GM21423 (cell line): Measurements from ENCODE around the gene EFCAB11.
"Not testable (repeated sequence)": the region's sequence is repeated elsewhere in the genome, so short reads cannot be mapped to it uniquely, and the experiment has no call there.

Experiments
- ATAC-seq: cut with Tn5 transposase; IDR thresholded peaks from one replicate; pipeline ENCODE4 v1.9.1; 2021; ENCODE audit warnings: mild to moderate bottlenecking, moderate library complexity; ENCODE audit not compliant: unreplicated experiment

EFCAB11 gene

GRCh38 chr14:89874091-89874490, 80.4 kb downstream of the EFCAB11 start:
- not testable (repeated sequence) for ATAC-seq

- no peak for ATAC-seq
Observed at GRCh38 chr14:89870316-89870715, 84.2 kb downstream of the EFCAB11 start.

DNA sequence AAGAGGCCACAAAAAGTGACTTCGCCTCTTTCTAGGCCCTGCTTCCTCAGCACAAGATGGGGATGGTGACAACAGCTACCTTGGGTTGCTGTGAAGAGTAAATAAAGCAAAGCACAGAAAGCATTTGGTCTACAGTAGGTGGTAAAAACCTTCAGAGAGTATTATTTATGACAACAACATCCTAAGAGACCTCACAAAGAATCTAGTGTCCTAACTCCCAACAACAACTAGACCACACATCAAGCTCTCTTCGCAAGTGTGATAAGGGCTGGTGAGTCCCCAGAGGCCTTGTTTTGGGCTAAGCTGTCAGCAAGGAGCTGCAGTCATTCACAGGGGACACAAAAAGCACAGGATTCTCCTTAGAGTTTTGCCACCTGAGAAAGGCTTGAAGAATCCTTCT, 84.9 kb downstream of the EFCAB11 start:
- ATAC-seq = no peak

GRCh38 chr14:89866458-89866857, 88.1 kb downstream of the EFCAB11 start:
- ATAC-seq = no peak

DNA sequence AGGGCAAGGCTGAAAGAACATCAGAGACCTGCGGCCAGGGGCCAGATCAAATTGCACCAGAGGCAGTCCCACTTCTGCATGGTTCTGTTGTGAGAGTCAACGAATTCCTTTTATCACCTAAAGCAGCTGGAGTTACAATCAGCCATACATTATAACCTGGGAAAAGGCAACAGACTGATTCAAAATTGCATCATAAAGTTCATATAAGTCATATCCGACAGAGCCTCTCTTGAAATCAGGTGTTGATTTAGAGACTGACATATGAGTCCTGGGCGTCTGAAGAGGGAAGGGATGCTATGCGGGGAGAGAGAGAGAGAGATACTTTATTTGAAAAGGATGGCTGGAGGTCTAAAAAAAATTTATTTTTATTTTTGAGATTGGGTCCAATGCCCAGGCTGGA, 89.4 kb downstream of the EFCAB11 start:
- no peak for ATAC-seq

DNA sequence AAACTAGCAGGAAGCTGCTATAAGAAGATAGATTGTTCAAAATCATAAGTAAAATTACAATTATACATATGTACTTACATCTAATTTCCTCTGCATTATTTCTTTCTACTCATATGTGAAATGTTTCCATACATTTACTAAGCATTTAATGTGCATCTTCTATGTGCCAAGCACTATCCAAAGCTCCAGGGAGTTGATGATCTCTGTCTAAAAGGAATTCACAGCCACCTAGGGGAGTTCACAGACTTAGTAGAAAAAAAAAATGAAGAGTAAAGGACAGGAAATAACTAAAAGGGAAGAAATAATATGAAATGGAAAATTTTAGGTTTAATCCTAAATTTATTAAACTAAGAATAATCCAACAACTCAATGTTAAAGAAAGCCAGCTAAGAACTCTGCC, 91.7 kb downstream of the EFCAB11 start:
- no peak for ATAC-seq

DNA sequence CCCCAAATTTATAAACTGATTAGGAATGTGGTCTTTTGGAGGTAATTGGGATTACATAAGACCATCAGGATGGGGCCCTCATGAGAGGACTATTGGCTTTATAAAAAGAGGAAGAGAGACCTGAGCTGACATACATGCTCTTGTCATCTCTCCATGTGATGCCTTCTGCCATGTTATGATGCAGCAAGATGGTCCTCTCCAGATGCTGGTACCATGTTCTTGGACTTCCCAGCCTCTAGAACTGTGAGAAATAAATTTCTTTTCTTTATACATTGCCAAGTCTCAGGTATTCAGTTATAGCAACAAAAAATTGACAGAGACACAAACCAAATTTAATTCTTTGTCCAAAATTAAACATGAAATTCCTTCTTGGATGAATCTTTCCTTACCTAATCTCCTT, 92.9 kb downstream of the EFCAB11 start:
- no peak for ATAC-seq

DNA sequence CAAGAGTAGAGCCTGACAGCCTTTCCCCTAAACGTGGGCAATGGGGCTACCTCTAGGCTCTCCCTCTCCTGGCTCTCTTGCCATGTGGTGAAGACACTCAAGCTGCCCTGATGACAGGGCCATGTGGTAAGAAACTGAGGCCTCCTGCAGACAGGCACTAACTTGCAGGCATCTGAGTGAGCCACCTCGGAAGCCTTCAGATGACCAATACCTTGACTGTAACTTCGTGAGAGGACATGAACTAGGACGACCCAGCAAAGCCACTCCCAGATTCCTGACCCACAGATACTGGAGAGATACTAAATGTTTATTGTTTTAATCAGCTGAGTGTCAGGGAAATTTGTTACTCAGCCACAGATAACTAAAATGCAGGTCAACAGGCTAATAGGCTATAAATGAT, 96.4 kb downstream of the EFCAB11 start:
- no peak for ATAC-seq

DNA sequence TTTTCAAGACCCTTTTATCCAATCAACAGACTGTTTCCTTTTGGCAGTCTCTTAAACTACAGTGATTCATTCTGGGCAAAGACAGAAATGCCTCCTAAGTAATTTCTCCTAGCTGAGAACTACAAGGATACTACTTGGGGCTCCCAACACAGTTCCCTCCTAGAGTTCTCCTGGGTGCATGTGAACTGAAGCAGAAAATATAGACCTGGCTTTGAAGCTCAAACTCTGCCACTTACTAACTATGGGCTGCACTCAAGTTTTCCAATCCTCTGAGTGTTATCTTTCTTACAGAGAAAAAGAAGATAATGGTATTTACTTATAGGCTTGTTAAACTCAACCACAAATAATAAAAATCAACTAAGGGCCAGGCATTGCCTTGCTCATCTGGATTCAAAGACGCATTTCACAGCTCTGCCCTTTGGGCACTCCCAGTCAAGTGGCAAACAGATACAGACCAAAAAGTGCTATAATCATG, 97.6 kb downstream of the EFCAB11 start:
- ATAC-seq = no peak

GRCh38 chr14:89855961-89856656, 98.4 kb downstream of the EFCAB11 start:
- no peak for ATAC-seq

DNA sequence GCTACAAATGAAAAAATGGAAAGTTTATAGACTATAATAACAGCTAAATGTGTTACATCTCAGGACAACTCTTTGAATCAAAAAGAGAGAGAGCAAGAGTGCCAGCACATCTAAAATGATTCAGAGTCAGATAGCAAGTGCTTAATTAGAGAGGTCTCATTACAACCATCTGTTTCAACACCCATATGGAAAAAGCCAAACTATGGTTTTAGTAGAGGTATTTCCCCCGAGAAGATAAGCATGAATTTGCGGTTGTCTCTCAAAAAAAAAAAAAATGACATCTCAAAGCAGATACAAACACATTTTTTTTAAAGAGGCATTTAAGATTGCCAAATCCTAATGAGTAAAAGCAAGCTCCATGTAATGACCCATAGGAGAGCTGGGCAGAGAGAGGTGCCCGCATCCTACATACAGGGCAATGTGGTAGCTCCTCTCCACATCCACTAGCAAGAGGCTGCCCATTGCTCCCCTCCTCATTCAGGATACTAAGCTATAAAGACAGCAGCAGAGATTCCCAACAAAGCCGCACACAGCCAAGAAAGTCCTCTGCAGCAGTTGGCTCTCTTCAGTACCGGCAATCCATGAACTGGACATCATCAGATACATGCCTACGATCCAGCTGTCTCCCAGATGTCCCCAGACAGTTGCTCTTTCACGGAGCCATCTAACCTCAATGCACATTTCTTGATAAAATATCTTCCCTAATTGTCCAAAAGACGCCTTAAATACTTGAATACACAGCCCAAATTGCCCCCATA, 100.4 kb downstream of the EFCAB11 start:
- ATAC-seq = no peak

GRCh38 chr14:89851106-89851505, 103.4 kb downstream of the EFCAB11 start:
- no peak for ATAC-seq

- no peak for ATAC-seq
Observed at GRCh38 chr14:89849931-89850330, 104.6 kb downstream of the EFCAB11 start.

GRCh38 chr14:89848165-89848564, 106.4 kb downstream of the EFCAB11 start:
- ATAC-seq = no peak

DNA sequence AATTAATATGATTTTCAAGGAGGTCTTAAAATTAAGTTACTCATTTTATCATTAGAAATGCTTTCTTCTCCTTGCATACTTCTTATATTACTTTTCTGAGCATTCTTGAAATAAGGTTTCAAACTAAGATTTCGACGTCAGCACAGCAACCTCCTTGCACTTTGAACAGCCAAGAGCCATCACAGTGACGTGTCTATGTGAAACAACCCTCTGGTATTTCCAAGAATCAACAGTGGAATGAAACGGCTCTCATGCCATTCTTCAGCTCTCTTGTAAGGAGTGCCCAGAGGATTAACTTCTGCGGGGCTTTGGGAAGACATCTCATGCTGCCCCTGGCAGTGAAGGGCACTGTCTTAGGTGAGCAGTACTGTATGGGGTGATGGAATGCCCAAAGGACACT, 109.2 kb downstream of the EFCAB11 start:
- no peak for ATAC-seq

GRCh38 chr14:89844508-89844907, 110.0 kb downstream of the EFCAB11 start:
- no peak for ATAC-seq

- ATAC-seq = no peak
Observed at GRCh38 chr14:89842837-89843236, 111.7 kb downstream of the EFCAB11 start.

DNA sequence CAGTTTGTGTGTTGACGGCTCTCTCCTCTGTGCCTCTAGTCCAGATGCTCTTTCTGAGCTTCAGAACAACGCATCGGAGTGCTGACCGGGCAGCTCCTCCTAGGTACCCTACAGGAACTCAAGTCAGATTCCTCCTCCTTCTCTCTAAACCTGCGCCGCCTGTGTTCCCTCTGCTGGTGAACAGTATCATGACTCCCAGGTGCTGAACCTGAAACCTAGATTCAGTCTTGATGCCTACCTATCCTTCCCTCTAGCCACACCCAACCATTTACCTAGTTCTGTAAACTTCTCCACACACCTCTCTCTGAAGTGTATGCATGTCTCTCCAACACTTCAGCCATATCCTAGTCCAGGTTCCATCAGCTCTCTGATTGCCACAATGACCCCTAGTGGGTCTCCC, 112.7 kb downstream of the EFCAB11 start:
- ATAC-seq = no peak

GRCh38 chr14:89836830-89837469, 117.6 kb downstream of the EFCAB11 start:
- ATAC-seq = no peak

- ATAC-seq = no peak
Observed at GRCh38 chr14:89833661-89834060, 120.9 kb downstream of the EFCAB11 start.

- ATAC-seq = no peak
Observed at GRCh38 chr14:89833120-89833532, 121.4 kb downstream of the EFCAB11 start.
